ENCODE results near the gene KRT6A.
"Not testable (repeated sequence)": the region's sequence is repeated elsewhere in the genome, so short reads cannot be mapped to it uniquely, and the experiment has no call there.

KRT6A gene

GRCh38 chr12:52502877-52503276 lies 9.8 kb upstream of the KRT6A start:
- no peak overlapping the region for H3K4me3 Mint-ChIP-seq
- no peaks in the 10 kb centered on the region for H3K4me1 Mint-ChIP-seq
- TF ChIP-seq, protein P1, sequence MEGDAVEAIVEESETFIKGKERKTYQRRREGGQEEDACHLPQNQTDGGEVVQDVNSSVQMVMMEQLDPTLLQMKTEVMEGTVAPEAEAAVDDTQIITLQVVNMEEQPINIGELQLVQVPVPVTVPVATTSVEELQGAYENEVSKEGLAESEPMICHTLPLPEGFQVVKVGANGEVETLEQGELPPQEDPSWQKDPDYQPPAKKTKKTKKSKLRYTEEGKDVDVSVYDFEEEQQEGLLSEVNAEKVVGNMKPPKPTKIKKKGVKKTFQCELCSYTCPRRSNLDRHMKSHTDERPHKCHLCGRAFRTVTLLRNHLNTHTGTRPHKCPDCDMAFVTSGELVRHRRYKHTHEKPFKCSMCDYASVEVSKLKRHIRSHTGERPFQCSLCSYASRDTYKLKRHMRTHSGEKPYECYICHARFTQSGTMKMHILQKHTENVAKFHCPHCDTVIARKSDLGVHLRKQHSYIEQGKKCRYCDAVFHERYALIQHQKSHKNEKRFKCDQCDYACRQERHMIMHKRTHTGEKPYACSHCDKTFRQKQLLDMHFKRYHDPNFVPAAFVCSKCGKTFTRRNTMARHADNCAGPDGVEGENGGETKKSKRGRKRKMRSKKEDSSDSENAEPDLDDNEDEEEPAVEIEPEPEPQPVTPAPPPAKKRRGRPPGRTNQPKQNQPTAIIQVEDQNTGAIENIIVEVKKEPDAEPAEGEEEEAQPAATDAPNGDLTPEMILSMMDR (IDR thresholded peaks at IDR 0.05; ENCODE audit: unreplicated experiment in 3 of 3), result no peak
- H3K27me3 Mint-ChIP-seq (ENCODE audit: low read depth), result peaks cover 12% of the 10 kb centered on the region
- H3K9me3 Mint-ChIP-seq, result peaks cover 16% of the 10 kb centered on the region
- no peaks in the 10 kb centered on the region for H3K36me3 Mint-ChIP-seq (ENCODE audit: low read depth)
- H3K27ac Mint-ChIP-seq, result no peak overlapping the region

DNA sequence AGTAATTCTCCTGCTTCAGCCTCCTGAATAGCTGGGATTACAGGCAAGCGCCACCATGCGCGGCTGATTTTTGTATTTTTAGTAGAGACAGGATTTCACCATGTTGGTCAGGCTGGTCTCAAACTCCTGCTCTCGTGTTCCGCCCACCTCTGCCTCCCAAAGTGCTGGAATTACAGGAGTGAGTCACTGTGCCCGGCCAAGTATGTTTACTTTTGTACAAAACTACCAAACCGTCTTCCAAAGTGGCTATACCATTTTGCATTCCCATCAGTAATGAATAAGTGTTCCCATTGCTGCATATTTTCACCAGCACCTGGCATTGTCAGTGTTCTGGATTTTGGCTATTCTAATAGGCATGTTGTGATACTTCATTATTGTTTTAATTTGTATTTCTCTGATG lies 8.4 kb upstream of the KRT6A start:
- Mint-ChIP-seq H3K36me3 (ENCODE audit: low read depth) (no peaks in the 10 kb centered on the region), H3K27ac (no peak overlapping the region), H3K9me3 (peaks cover 14% of the 10 kb centered on the region), H3K27me3 (ENCODE audit: low read depth) (peaks cover 10% of the 10 kb centered on the region), H3K4me1 (peaks cover 2% of the 10 kb centered on the region), H3K4me3 (no peak overlapping the region)
- TF ChIP-seq, protein P1 (IDR thresholded peaks at IDR 0.05; ENCODE audit: unreplicated experiment in 3 of 3), result no peak

- not testable (repeated sequence) for H3K27ac Mint-ChIP-seq; H3K36me3 Mint-ChIP-seq (ENCODE audit: low read depth); H3K4me3 Mint-ChIP-seq
- peaks cover 11% of the 10 kb centered on the region for H3K27me3 Mint-ChIP-seq (ENCODE audit: low read depth)
- H3K9me3 Mint-ChIP-seq, result peaks cover 14% of the 10 kb centered on the region
- peaks cover 11% of the 10 kb centered on the region for H3K4me1 Mint-ChIP-seq
Observed at GRCh38 chr12:52500574-52500973, 7.5 kb upstream of the KRT6A start.

DNA sequence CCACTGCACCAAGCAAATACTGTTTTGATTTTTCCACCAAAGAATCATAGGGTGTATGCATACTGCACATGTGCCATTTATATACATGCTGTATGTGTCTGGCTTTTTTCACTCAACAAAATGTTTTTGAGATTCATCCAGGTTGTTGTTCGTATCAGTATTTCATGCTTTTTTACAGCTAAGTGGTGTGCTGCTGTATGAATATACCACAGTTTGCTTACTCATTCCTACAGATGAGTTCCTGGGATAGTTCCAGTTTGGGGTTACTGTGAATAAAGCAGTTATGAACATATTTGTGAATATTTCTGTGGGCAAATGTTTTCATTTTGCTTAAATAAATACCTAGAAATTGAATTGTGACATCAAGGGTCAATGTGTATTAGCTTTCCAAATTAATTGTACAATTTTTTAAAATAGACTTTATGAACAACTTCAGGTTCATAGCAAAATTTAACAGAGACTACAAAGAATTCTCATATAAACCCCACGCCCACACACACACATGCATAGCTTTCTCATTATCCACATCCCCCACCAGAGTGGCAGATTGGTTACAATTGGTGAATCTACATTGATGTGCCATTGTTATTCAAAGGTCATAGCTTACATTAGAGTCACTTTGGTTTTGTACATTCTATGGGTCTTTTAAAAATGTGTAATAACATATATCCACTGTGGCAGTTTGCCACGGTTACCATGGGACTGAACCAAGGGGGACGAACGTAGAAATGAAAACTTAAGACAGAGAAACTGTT lies 6.9 kb upstream of the KRT6A start:
- Mint-ChIP-seq H3K4me3 (no peak overlapping the region), H3K4me1 (peaks cover 17% of the 10 kb centered on the region), H3K27ac (no peak overlapping the region), H3K27me3 (ENCODE audit: low read depth) (peaks cover 11% of the 10 kb centered on the region), H3K9me3 (peaks cover 12% of the 10 kb centered on the region), H3K36me3 (ENCODE audit: low read depth) (no peaks in the 10 kb centered on the region)
- TF ChIP-seq, protein P1 (IDR thresholded peaks at IDR 0.05; ENCODE audit: unreplicated experiment in 3 of 3), result no peak

DNA sequence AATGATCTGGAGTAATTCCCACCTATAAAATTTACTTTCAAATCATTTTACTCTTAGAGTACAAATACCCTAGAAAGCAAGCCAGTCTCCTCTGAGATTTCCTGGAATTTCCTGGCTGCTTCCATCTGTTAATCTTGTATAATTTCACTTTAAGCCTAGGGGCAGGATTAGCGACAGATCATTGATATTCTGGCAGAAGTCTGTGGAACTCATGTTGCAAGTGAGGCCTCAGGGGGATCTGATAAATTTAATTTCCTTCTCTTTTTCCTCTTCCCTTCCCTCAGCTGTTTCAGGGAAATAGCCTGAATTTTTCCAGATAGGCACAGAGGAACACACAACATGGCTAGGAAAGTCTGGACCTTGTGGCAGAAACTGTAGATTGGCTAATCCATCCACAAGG lies 5.9 kb upstream of the KRT6A start:
- H3K4me1 Mint-ChIP-seq, result peaks cover 19% of the 10 kb centered on the region
- H3K27me3 Mint-ChIP-seq (ENCODE audit: low read depth), result peaks cover 14% of the 10 kb centered on the region
- H3K9me3 Mint-ChIP-seq, result peaks cover 12% of the 10 kb centered on the region
- TF ChIP-seq, protein P1 (IDR thresholded peaks at IDR 0.05; ENCODE audit: unreplicated experiment in 3 of 3), result no peak
- no peak overlapping the region for H3K4me3 Mint-ChIP-seq
- no peak overlapping the region for H3K27ac Mint-ChIP-seq
- no peaks in the 10 kb centered on the region for H3K36me3 Mint-ChIP-seq (ENCODE audit: low read depth)

DNA sequence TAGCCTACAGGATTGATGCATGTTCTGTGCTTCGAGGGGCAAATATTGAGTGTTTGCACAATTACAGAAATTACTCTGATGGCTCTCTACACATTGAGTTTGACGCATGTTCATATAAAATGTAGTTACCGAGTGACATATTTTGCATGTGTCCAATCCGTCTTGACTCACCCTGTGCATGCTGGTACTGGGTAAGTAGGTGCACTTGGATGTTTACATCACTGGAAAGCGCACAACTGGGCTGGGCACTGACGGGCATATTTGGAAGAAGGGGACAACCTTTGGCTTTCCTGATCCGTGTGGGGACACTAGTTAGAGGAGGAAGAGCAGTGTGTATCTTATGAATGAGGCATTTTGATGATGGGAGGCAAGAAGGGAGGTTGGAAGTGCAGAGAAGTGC lies 4.9 kb upstream of the KRT6A start:
- H3K4me3 Mint-ChIP-seq, result no peak overlapping the region
- H3K4me1 Mint-ChIP-seq, result peaks cover 19% of the 10 kb centered on the region
- H3K27me3 Mint-ChIP-seq (ENCODE audit: low read depth), result peaks cover 14% of the 10 kb centered on the region
- H3K9me3 Mint-ChIP-seq, result peaks cover 12% of the 10 kb centered on the region
- TF ChIP-seq, protein P1 (IDR thresholded peaks at IDR 0.05; ENCODE audit: unreplicated experiment in 3 of 3), result no peak
- no peak overlapping the region for H3K27ac Mint-ChIP-seq
- H3K36me3 Mint-ChIP-seq (ENCODE audit: low read depth), result no peaks in the 10 kb centered on the region
